ENCODE measurements around the gene PRDM15.

The PRDM15 gene

DNA sequence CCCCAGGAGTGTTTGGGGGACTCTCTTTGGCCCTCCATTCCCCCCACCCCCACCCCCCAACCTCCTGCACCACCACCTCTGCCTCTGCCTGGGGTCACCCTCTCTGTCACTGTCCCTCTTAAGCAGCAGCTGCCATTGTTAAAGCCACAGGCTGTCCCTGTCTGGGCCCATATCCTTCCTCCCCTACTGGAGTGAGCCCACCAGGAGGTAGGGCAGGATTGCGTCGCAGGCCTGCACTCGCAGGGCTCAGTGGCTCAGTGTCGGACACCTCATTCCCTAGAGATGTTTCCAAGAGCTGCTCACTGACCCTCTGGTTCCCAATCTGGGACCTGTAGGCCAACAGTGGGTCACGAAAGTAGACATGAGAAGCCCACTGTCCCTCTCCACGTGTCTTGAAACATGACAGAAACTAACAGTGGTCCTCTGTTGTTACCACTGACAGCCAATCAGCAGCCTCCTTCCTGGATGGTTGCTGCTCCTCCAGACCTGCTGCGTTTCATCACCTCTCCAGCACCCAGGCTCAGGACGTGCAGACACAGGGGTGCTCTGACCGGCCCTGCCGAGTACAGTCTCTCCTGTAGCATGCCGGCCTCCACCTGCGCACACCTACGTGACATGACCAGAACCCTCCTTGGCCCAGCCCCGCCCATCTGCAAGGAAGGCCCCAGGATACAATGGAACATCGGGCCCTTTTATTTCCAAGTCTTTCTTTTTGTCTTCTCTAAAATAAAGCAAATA, 7.7 kb downstream of the PRDM15 start:
- Histone ChIP-seq H2AFZ (ENCODE audit: insufficient read depth, low read length, poor library complexity) (no peak overlapping the region), H3K4ac (ENCODE audit: low read depth, low read length) (no peak overlapping the region), H2BK120ac (ENCODE audit: insufficient read depth, low read length, poor library complexity) (no peak overlapping the region), H3K79me2 (ENCODE audit: control insufficient read depth, insufficient read depth, low read length, poor library complexity) (no peaks in the 10 kb centered on the region), H3K14ac (ENCODE audit: low read length) (no peak overlapping the region), H3K4me1 (ENCODE audit: control insufficient read depth in 1 of 2, insufficient read depth in 2 of 2, low read length in 2 of 2) (no peaks in the 10 kb centered on the region), H3K79me1 (ENCODE audit: low read length) (no peaks in the 10 kb centered on the region), H3K27me3 (ENCODE audit: insufficient read depth, low read length) (no peaks in the 10 kb centered on the region), H3K4me3 (ENCODE audit: low read depth, low read length) (no peak overlapping the region), H2AK5ac (ENCODE audit: low read length) (no peak overlapping the region), H3K18ac (ENCODE audit: low read length) (no peak overlapping the region), H2BK12ac (ENCODE audit: low read length) (no peak overlapping the region), H3K9me3 (ENCODE audit: insufficient read depth, low read depth, low read length) (no peaks in the 10 kb centered on the region), H2BK5ac (ENCODE audit: low read depth, low read length, poor library complexity) (no peak overlapping the region), H3K4me2 (ENCODE audit: low read length) (no peak overlapping the region), H3K27ac (ENCODE audit: low read depth, low read length) (no peak overlapping the region), H4K12ac (ENCODE audit: low read depth, low read length) (no peak overlapping the region), H4K8ac (ENCODE audit: low read depth, low read length) (no peak overlapping the region), H3K36me3 (ENCODE audit: control insufficient read depth in 1 of 2, insufficient read depth in 2 of 2, low read length in 2 of 2) (peaks cover 0 to 2% of the 10 kb centered on the region in 2 experiments), H3K9ac (ENCODE audit: low read length) (no peak overlapping the region), H4K91ac (ENCODE audit: low read depth, low read length) (no peak overlapping the region), H3K23ac (ENCODE audit: low read length) (no peak overlapping the region)
- DNase-seq = no peak
- WGBS (ENCODE audit: extremely low coverage, insufficient coverage, insufficient read length) = no CpG with 5 or more reads among the region's 15 CpGs

DNA sequence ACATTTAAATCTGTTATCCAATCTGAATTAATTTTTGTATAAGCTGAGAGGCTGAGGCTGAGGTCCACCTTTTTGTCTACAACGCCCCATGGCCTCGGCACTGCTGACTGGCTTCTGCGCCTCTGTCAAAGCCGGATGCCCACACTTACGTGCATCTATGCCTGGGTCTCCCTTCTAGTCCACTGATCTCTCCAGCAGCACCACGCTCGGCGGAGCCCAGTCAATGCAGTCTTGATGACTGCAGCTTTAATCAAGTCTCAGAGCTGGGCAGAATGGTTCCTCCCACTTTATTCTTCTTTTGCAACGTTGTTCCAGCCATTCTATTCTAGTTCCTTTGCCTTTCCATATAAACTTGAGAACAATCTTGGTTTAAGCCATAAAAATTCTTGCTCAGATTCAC, 9.4 kb downstream of the PRDM15 start:
- no peak overlapping the region for H2AK5ac ChIP-seq (ENCODE audit: low read length)
- no CpG with 5 or more reads among the region's 9 CpGs for WGBS (ENCODE audit: extremely low coverage, insufficient coverage, insufficient read length)
- no peak overlapping the region for H3K18ac ChIP-seq (ENCODE audit: low read length)
- no peak overlapping the region for H4K91ac ChIP-seq (ENCODE audit: low read depth, low read length)
- H4K8ac ChIP-seq (ENCODE audit: low read depth, low read length) = no peak overlapping the region
- H2BK12ac ChIP-seq (ENCODE audit: low read length) = no peak overlapping the region
- H4K12ac ChIP-seq (ENCODE audit: low read depth, low read length) = no peak overlapping the region
- no peak for DNase-seq
- H2BK120ac ChIP-seq (ENCODE audit: insufficient read depth, low read length, poor library complexity) = no peak overlapping the region
- no peak overlapping the region for H2AFZ ChIP-seq (ENCODE audit: insufficient read depth, low read length, poor library complexity)
- H3K4me3 ChIP-seq (ENCODE audit: low read depth, low read length) = no peak overlapping the region
- H3K27me3 ChIP-seq (ENCODE audit: insufficient read depth, low read length) = no peaks in the 10 kb centered on the region
- H3K9ac ChIP-seq (ENCODE audit: low read length) = no peak overlapping the region
- H3K27ac ChIP-seq (ENCODE audit: low read depth, low read length) = no peak overlapping the region
- no peaks in the 10 kb centered on the region for H3K4me1 ChIP-seq (ENCODE audit: control insufficient read depth in 1 of 2, insufficient read depth in 2 of 2, low read length in 2 of 2)
- no peaks in the 10 kb centered on the region for H3K79me2 ChIP-seq (ENCODE audit: control insufficient read depth, insufficient read depth, low read length, poor library complexity)
- no peak overlapping the region for H3K4ac ChIP-seq (ENCODE audit: low read depth, low read length)
- no peak overlapping the region for H3K14ac ChIP-seq (ENCODE audit: low read length)
- H3K9me3 ChIP-seq (ENCODE audit: insufficient read depth, low read depth, low read length) = no peaks in the 10 kb centered on the region
- no peak overlapping the region for H2BK5ac ChIP-seq (ENCODE audit: low read depth, low read length, poor library complexity)
- no peaks in the 10 kb centered on the region for H3K79me1 ChIP-seq (ENCODE audit: low read length)
- H3K23ac ChIP-seq (ENCODE audit: low read length) = no peak overlapping the region
- no peak overlapping the region for H3K4me2 ChIP-seq (ENCODE audit: low read length)
- H3K36me3 ChIP-seq (ENCODE audit: control insufficient read depth in 1 of 2, insufficient read depth in 2 of 2, low read length in 2 of 2) = peaks cover 0 to 2% of the 10 kb centered on the region in 2 experiments

DNA sequence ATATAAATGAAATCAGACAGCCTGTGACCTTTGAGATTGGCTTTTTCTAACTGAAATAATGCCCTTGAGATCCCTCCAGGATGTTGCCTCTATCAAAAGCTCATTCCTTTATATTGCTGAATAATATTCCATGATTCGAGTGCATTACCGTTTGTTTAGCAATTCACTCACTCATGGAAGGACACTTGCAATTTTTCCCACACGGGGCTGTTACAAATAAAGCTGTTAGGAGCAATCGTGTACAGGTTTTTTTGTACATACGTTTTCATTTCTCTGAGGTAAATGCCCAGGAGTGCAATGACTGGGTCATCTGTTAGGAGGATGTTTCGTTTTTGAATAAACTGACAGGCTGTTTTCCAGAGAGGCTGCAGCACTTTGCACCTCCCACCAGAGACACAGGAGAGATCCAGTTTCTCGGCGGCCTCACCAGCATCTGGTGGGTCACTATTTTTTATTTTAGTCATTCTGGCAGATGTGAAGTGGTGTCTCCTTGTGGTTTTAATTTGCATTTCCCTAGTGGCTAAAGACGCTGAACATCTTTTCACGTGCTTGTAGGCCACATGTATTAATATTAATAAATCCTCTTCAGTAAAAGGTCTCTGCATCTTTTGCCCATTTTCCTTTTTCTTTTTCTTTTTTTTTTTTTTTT, 11.0 kb downstream of the PRDM15 start:
- Histone ChIP-seq H3K4me2 (ENCODE audit: low read length) (no peak overlapping the region), H3K23ac (ENCODE audit: low read length) (no peak overlapping the region), H2BK12ac (ENCODE audit: low read length) (no peak overlapping the region), H3K36me3 (ENCODE audit: control insufficient read depth in 1 of 2, insufficient read depth in 2 of 2, low read length in 2 of 2) (peaks cover 0 to 2% of the 10 kb centered on the region in 2 experiments), H3K4me3 (ENCODE audit: low read depth, low read length) (no peak overlapping the region), H3K4me1 (ENCODE audit: control insufficient read depth in 1 of 2, insufficient read depth in 2 of 2, low read length in 2 of 2) (no peaks in the 10 kb centered on the region), H4K12ac (ENCODE audit: low read depth, low read length) (no peak overlapping the region), H3K79me2 (ENCODE audit: control insufficient read depth, insufficient read depth, low read length, poor library complexity) (no peaks in the 10 kb centered on the region), H3K9me3 (ENCODE audit: insufficient read depth, low read depth, low read length) (no peaks in the 10 kb centered on the region), H2BK5ac (ENCODE audit: low read depth, low read length, poor library complexity) (no peak overlapping the region), H3K4ac (ENCODE audit: low read depth, low read length) (no peak overlapping the region), H2AFZ (ENCODE audit: insufficient read depth, low read length, poor library complexity) (no peak overlapping the region), H3K14ac (ENCODE audit: low read length) (no peak overlapping the region), H3K27me3 (ENCODE audit: insufficient read depth, low read length) (no peaks in the 10 kb centered on the region), H3K9ac (ENCODE audit: low read length) (no peak overlapping the region), H3K18ac (ENCODE audit: low read length) (no peak overlapping the region), H3K79me1 (ENCODE audit: low read length) (no peaks in the 10 kb centered on the region), H4K91ac (ENCODE audit: low read depth, low read length) (no peak overlapping the region), H3K27ac (ENCODE audit: low read depth, low read length) (no peak overlapping the region), H2AK5ac (ENCODE audit: low read length) (no peak overlapping the region), H4K8ac (ENCODE audit: low read depth, low read length) (no peak overlapping the region), H2BK120ac (ENCODE audit: insufficient read depth, low read length, poor library complexity) (no peak overlapping the region)
- WGBS (ENCODE audit: extremely low coverage, insufficient coverage, insufficient read length) = no CpG with 5 or more reads among the region's 10 CpGs
- no peak for DNase-seq

DNA sequence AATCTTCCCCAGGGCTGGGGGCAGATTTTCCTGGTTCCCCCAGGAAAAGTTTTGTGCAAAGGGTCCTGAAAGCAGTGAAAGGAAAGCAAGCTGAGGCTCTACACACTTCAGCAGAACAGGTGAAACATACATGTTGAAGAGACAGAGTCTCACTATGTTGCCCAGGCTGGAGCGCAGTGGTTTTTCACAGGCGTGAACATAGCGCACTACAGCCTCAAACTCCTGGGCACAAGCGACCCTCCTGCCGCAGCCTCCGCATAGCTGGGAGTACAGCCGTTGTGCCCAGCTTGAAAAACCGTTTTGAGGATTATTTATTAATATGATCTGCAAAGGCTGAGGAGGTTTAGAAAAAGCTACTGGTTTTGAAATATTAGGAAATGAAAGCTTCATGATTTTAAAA, 11.8 kb downstream of the PRDM15 start:
- Histone ChIP-seq H3K4ac (ENCODE audit: low read depth, low read length) (no peak overlapping the region), H3K18ac (ENCODE audit: low read length) (no peak overlapping the region), H2BK12ac (ENCODE audit: low read length) (no peak overlapping the region), H4K12ac (ENCODE audit: low read depth, low read length) (no peak overlapping the region), H3K4me2 (ENCODE audit: low read length) (no peak overlapping the region), H3K9me3 (ENCODE audit: insufficient read depth, low read depth, low read length) (no peaks in the 10 kb centered on the region), H3K79me2 (ENCODE audit: control insufficient read depth, insufficient read depth, low read length, poor library complexity) (no peaks in the 10 kb centered on the region), H4K91ac (ENCODE audit: low read depth, low read length) (no peak overlapping the region), H4K8ac (ENCODE audit: low read depth, low read length) (no peak overlapping the region), H3K79me1 (ENCODE audit: low read length) (no peaks in the 10 kb centered on the region), H3K27ac (ENCODE audit: low read depth, low read length) (no peak overlapping the region), H2AFZ (ENCODE audit: insufficient read depth, low read length, poor library complexity) (no peak overlapping the region), H3K36me3 (ENCODE audit: control insufficient read depth in 1 of 2, insufficient read depth in 2 of 2, low read length in 2 of 2) (peaks cover 0 to 2% of the 10 kb centered on the region in 2 experiments), H3K4me1 (ENCODE audit: control insufficient read depth in 1 of 2, insufficient read depth in 2 of 2, low read length in 2 of 2) (peaks cover 0 to under 1% of the 10 kb centered on the region in 2 experiments), H2BK5ac (ENCODE audit: low read depth, low read length, poor library complexity) (no peak overlapping the region), H2AK5ac (ENCODE audit: low read length) (no peak overlapping the region), H3K9ac (ENCODE audit: low read length) (no peak overlapping the region), H3K23ac (ENCODE audit: low read length) (no peak overlapping the region), H3K14ac (ENCODE audit: low read length) (no peak overlapping the region), H3K27me3 (ENCODE audit: insufficient read depth, low read length) (no peaks in the 10 kb centered on the region), H2BK120ac (ENCODE audit: insufficient read depth, low read length, poor library complexity) (no peak overlapping the region), H3K4me3 (ENCODE audit: low read depth, low read length) (no peak overlapping the region)
- no CpG with 5 or more reads among the region's 8 CpGs for WGBS (ENCODE audit: extremely low coverage, insufficient coverage, insufficient read length)
- no peak for DNase-seq
